Caco-2 (cell line): Measurements from ENCODE around the gene GRIK4. TPM values are rescaled to one million over a fixed set of nuclear protein-coding genes. Genes with fewer than 3 reads are reported as not detected.

ENCODE experiments used
- BruUV-seq: library from RNA; stranded (reverse); fragments of 400-500 nt; replicated peaks from 2 replicates; lab custom pipeline; 2021; lab: Mats Ljungman, UMichigan
- CTCF ChIA-PET: fragments of 300-600 bp; sonication (Branson Sonifier 250); formaldehyde crosslinking; loops from one replicate; lab custom pipeline; 2022; ENCODE audit warnings: antibody characterized with exemption; lab: Charles Lee
- POLR2A ChIA-PET: fragments of 300-600 bp; sonication (Branson Sonifier 250); formaldehyde crosslinking; loops from one replicate; lab custom pipeline; 2022; ENCODE audit warnings: antibody characterized with exemption; lab: Charles Lee
- DNase-seq, 2 experiments: peaks; one replicate each; pipeline versions ENCODE4 v3.0.0 to v3.0.0-alpha.2; 2020 to 2022
- H3K27me3 ChIP-seq: replicated peaks from 2 replicates; pipeline ENCODE4 v1.6.0; 2011; ENCODE audit warnings: low read length; ENCODE audit not compliant: control insufficient read depth, insufficient read depth
- H3K36me3 ChIP-seq: 2 replicates; pipeline ENCODE4 v1.5.1; 2011; ENCODE audit warnings: low read length; ENCODE audit not compliant: control insufficient read depth, insufficient read depth
- H3K4me1 ChIP-seq: fragments of 250-450 bp; sonication (Bioruptor Pico); 2 replicates; pipeline ENCODE4 v1.5.1; 2020; ENCODE audit warnings: mild to moderate bottlenecking
- H3K4me3 ChIP-seq: 2 replicates; pipeline ENCODE4 v1.5.1; 2011; ENCODE audit warnings: low read depth, mild to moderate bottlenecking, control low read depth, low read length
- H3K9me3 ChIP-seq: fragments of 250-450 bp; sonication (Bioruptor Pico); 2 replicates; pipeline ENCODE4 v1.5.1; 2020; ENCODE audit warnings: mild to moderate bottlenecking, moderate library complexity
- H3K27ac Mint-ChIP-seq: one replicate; pipeline ENCODE4 v1.8.0; 2022; ENCODE audit warnings: mixed read lengths; ENCODE audit not compliant: unreplicated experiment
- H3K27me3 Mint-ChIP-seq: one replicate; pipeline ENCODE4 v1.8.0; 2022; ENCODE audit warnings: mixed read lengths; ENCODE audit not compliant: insufficient read depth, unreplicated experiment
- H3K36me3 Mint-ChIP-seq: one replicate; pipeline ENCODE4 v1.8.0; 2022; ENCODE audit warnings: mild to moderate bottlenecking, mixed read lengths; ENCODE audit not compliant: insufficient read depth, unreplicated experiment
- H3K4me1 Mint-ChIP-seq: one replicate; pipeline ENCODE4 v1.8.0; 2022; ENCODE audit warnings: low read depth, mixed read lengths; ENCODE audit not compliant: unreplicated experiment
- H3K4me3 Mint-ChIP-seq: one replicate; pipeline ENCODE4 v1.8.0; 2022; ENCODE audit warnings: mild to moderate bottlenecking, moderate library complexity, mixed read lengths; ENCODE audit not compliant: unreplicated experiment
- H3K9me3 Mint-ChIP-seq: one replicate; pipeline ENCODE4 v1.8.0; 2022; ENCODE audit warnings: mixed read lengths; ENCODE audit not compliant: unreplicated experiment
- CTCF ChIP-seq, 2 experiments: fragments of 200-600 bp in 1 of 2; IDR thresholded peaks; 1 replicate in 1 of 2; 2 replicates in 1 of 2; pipeline versions ENCODE4 v1.5.1 to v1.8.0; 2011 to 2022; ENCODE audit warnings: antibody characterized with exemption in 1 of 2, control low read depth in 1 of 2, inconsistent platforms in 1 of 2, low read depth in 1 of 2, low read length in 1 of 2, mild to moderate bottlenecking in 1 of 2, moderate library complexity in 1 of 2; ENCODE audit not compliant: insufficient read depth in 1 of 2, severe bottlenecking in 1 of 2, unreplicated experiment in 1 of 2
- intact Hi-C: fragments of 100-400 bp; cut with micrococcal nuclease; formaldehyde crosslinking; loops from one replicate; pipeline ENCODE4 v1.10.0; 2022; ENCODE audit not compliant: unreplicated experiment
- total RNA-seq: library from RNA; stranded (reverse); gene quantifications from 2 replicates; pipeline ENCODE4 v1.2.3, GENCODE V29; 2022

The GRIK4 gene
- total RNA-seq, 1 experiment from 2014 or later = 2.0 TPM

- Mint-ChIP-seq H3K4me1 (peaks cover 17% of the 10 kb centered on the region), H3K27ac (no peak overlapping the region), H3K36me3 (no peaks in the 10 kb centered on the region), H3K4me3 (no peak overlapping the region), H3K27me3 (no peaks in the 10 kb centered on the region), H3K9me3 (no peaks in the 10 kb centered on the region)
- Histone ChIP-seq H3K4me3 (no peak overlapping the region), H3K36me3 (no peaks in the 10 kb centered on the region), H3K9me3 (no peaks in the 10 kb centered on the region), H3K27me3 (no peaks in the 10 kb centered on the region), H3K4me1 (peaks cover 7% of the 10 kb centered on the region)
- DNase-seq = no peak
- POLR2A ChIA-PET = no interaction called here
- BruUV-seq = no TSS peak
- CTCF ChIA-PET = no interaction called here
- no peak for TF ChIP-seq CTCF (IDR thresholded peaks at IDR 0.05; ENCODE audit: insufficient read depth in 1 of 2, low read depth in 1 of 2, low read length in 1 of 2, severe bottlenecking in 1 of 2, unreplicated experiment in 1 of 2)
- intact Hi-C loops = no loop called here
These were observed 54.1 kb downstream of the GRIK4 start for GRCh38 chr11:120565466-120566155.

GRCh38 chr11:120566176-120566575 is 54.6 kb downstream of the GRIK4 start:
- no peaks in the 10 kb centered on the region for H3K36me3 ChIP-seq
- Mint-ChIP-seq H3K27me3 (no peaks in the 10 kb centered on the region), H3K4me1 (peaks cover 17% of the 10 kb centered on the region), H3K36me3 (no peaks in the 10 kb centered on the region), H3K9me3 (no peaks in the 10 kb centered on the region), H3K4me3 (no peak overlapping the region), H3K27ac (no peak overlapping the region)
- no peaks in the 10 kb centered on the region for H3K9me3 ChIP-seq
- intact Hi-C loops = no loop called here
- H3K4me3 ChIP-seq = no peak overlapping the region
- H3K4me1 ChIP-seq = peaks cover 7% of the 10 kb centered on the region
- ChIA-PET POLR2A (no interaction called here), CTCF (interaction anchor here (0.5 kb wide), 1 partner anchor 38 kb away, joined by 6 read pairs; no protein-coding TSS in a partner anchor)
- no peak for TF ChIP-seq CTCF (IDR thresholded peaks at IDR 0.05; ENCODE audit: insufficient read depth in 1 of 2, low read depth in 1 of 2, low read length in 1 of 2, severe bottlenecking in 1 of 2, unreplicated experiment in 1 of 2)
- peak in 1 of 2 experiments; percentile 36 for DNase-seq
- no peaks in the 10 kb centered on the region for H3K27me3 ChIP-seq
- no TSS peak for BruUV-seq

GRCh38 chr11:120568572-120569307 is 57.2 kb downstream of the GRIK4 start:
- Histone ChIP-seq H3K27me3 (no peaks in the 10 kb centered on the region), H3K4me3 (no peak overlapping the region), H3K4me1 (peaks cover 7% of the 10 kb centered on the region), H3K9me3 (no peaks in the 10 kb centered on the region), H3K36me3 (no peaks in the 10 kb centered on the region)
- ChIA-PET CTCF (no interaction called here), POLR2A (no interaction called here)
- Mint-ChIP-seq H3K4me1 (peaks cover 13% of the 10 kb centered on the region), H3K27ac (no peak overlapping the region), H3K36me3 (no peaks in the 10 kb centered on the region), H3K27me3 (no peaks in the 10 kb centered on the region), H3K9me3 (no peaks in the 10 kb centered on the region), H3K4me3 (no peak overlapping the region)
- no peak for TF ChIP-seq CTCF (IDR thresholded peaks at IDR 0.05; ENCODE audit: insufficient read depth in 1 of 2, low read depth in 1 of 2, low read length in 1 of 2, severe bottlenecking in 1 of 2, unreplicated experiment in 1 of 2)
- no TSS peak for BruUV-seq
- DNase-seq = no peak
- intact Hi-C loops = no loop called here
